Measurements from ENCODE around the gene PTOV1. TPM values are rescaled to one million over a fixed set of nuclear protein-coding genes. Genes with fewer than 3 reads are reported as not detected.

The PTOV1 gene
- total RNA-seq, 2 experiments from 2014 or later, result 99.7 to 102 TPM

GRCh38 chr19:49906879-49907564, 56.1 kb downstream of the PTOV1 start:
- DNase-seq (no peak), ATAC-seq (ENCODE audit: low read depth) (no peak)
- Mint-ChIP-seq H3K4me3 (no peak overlapping the region), H3K27ac (no peak overlapping the region), H3K9me3 (no peaks in the 10 kb centered on the region), H3K36me3 (peaks cover 30% of the 10 kb centered on the region), H3K27me3 (no peaks in the 10 kb centered on the region), H3K4me1 (peaks cover 17% of the 10 kb centered on the region)
- POLR2A ChIA-PET, result interaction anchor here (0.7 kb wide), 2 partner anchors 9 to 26 kb away, joined by 3 read pairs; no protein-coding TSS in a partner anchor

GRCh38 chr19:49907745-49908446, 56.9 kb downstream of the PTOV1 start:
- no peaks in the 10 kb centered on the region for H3K9me3 Mint-ChIP-seq
- peaks cover 17% of the 10 kb centered on the region for H3K4me1 Mint-ChIP-seq
- no peak overlapping the region for H3K4me3 Mint-ChIP-seq
- no peak for DNase-seq
- peak overlapping the region; percentile 6 for H3K27ac Mint-ChIP-seq
- H3K27me3 Mint-ChIP-seq, result no peaks in the 10 kb centered on the region
- POLR2A ChIA-PET, result no interaction called here
- H3K36me3 Mint-ChIP-seq, result peaks cover 32% of the 10 kb centered on the region
- ATAC-seq (ENCODE audit: low read depth), result no peak

DNA sequence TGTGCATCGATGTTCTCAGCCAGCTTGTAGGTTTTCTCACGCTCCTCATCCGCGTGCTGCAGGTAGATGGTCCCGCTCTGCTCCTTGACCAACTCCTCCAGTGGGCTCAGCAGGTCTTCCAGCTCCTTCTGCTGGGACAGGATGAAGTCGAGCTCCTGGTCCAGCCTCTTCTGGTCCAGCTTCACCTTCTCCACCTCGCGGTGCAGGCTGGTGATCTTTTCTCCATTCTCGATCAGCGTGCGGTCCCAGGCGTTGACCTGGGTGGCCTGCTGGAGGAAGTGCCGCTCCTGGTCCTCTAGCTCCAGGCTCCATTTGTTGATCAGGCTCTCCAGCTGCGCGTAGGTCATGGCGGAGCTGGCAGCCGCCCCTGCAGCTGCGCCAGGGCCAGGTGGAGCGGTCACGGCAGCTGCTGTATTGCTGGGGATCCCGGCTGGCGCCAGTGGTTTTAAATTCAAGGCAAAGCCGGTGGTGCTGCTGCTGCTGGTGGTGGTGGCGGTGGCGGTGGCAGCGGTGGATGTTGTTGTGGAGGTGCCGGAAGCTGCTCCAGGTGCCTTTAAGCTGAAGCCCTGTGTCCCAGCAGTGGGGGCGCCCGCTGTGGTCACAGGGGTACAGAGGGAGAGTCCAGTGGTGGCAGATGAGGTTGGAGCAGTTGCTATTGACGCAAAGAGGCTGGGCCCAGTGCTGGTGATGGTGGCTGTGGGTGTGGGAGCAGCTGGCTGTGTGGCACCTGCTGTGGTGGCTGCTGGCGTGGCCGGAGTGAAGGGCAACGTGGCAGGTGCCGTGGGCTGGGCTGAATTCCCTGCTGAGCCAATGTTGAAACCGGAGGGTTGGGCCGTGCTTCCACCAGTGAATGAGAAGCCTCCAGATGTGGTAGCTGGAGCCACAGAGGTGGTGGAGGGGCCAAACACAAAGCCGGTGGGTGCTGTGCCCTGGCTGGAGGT, 57.8 kb downstream of the PTOV1 start:
- no peaks in the 10 kb centered on the region for H3K27me3 Mint-ChIP-seq
- H3K4me1 Mint-ChIP-seq, result peaks cover 19% of the 10 kb centered on the region
- POLR2A ChIA-PET, result interaction anchor here (1.4 kb wide), 1 partner anchor 20 kb away, joined by 7 read pairs; the partner anchor contains the start of genes ATF5 and NUP62
- H3K27ac Mint-ChIP-seq, result peak overlapping the region; percentile 6
- DNase-seq, result no peak
- no peak for ATAC-seq (ENCODE audit: low read depth)
- no peak overlapping the region for H3K4me3 Mint-ChIP-seq
- H3K9me3 Mint-ChIP-seq, result no peaks in the 10 kb centered on the region
- H3K36me3 Mint-ChIP-seq, result peaks cover 34% of the 10 kb centered on the region

- ATAC-seq (ENCODE audit: low read depth) (no peak), DNase-seq (no peak)
- Mint-ChIP-seq H3K27me3 (no peaks in the 10 kb centered on the region), H3K4me3 (no peak overlapping the region), H3K36me3 (peaks cover 39% of the 10 kb centered on the region), H3K4me1 (peaks cover 20% of the 10 kb centered on the region), H3K9me3 (no peaks in the 10 kb centered on the region), H3K27ac (no peak overlapping the region)
- POLR2A ChIA-PET, result interaction anchor here (0.7 kb wide), 1 partner anchor 10 kb away, joined by 3 read pairs; no protein-coding TSS in a partner anchor
These were observed 59.2 kb downstream of the PTOV1 start for GRCh38 chr19:49910179-49910578.

Small RNAs within 50 kb of the gene (microRNA-seq; reads per million reads assigned to microRNA genes)
- 3.5 reads per million for gene MIR4749
- gene MIR4750, result not detected
- not detected for gene MIR6800

Other genes starting within 250 kb of the PTOV1 start
- gene RRAS, start 211.0 kb upstream of the PTOV1 start, total RNA-seq, result 10 to 100 TPM; 12.3 to 14.9 TPM
- gene SCAF1, start 208.9 kb upstream of the PTOV1 start, total RNA-seq, result 10 to 100 TPM; 64.7 to 66.9 TPM
- 100 to 1,000 TPM; 198 to 205 TPM for gene IRF3, start 185.3 kb upstream of the PTOV1 start, total RNA-seq
- gene BCL2L12, start 185.2 kb upstream of the PTOV1 start, total RNA-seq, result 10 to 100 TPM; 63.4 to 71.3 TPM
- 100 to 1,000 TPM; 118 to 123 TPM for gene PRMT1, start 173.9 kb upstream of the PTOV1 start, total RNA-seq
- 1 to 10 TPM; 4.1 to 4.3 TPM for gene ADM5, start 161.6 kb upstream of the PTOV1 start, total RNA-seq
- 1 to 10 TPM; 2.1 to 4.1 TPM for gene CPT1C, start 160.0 kb upstream of the PTOV1 start, total RNA-seq
- gene TSKS, start 87.9 kb upstream of the PTOV1 start, total RNA-seq, result 1 to 10 TPM; 2.0 to 2.4 TPM
- 10 to 100 TPM; 81.6 to 87.7 TPM for gene AP2A1, start 84.2 kb upstream of the PTOV1 start, total RNA-seq
- gene FUZ, start 37.9 kb upstream of the PTOV1 start, total RNA-seq, result 10 to 100 TPM; 30.0 to 31.3 TPM
- gene MED25, start 32.9 kb upstream of the PTOV1 start, total RNA-seq, result 10 to 100 TPM; 60.4 to 66.3 TPM
- 100 to 1,000 TPM; 144 to 160 TPM for gene PNKP, start 16.4 kb downstream of the PTOV1 start, total RNA-seq
- gene AKT1S1, start 26.2 kb downstream of the PTOV1 start, total RNA-seq, result 10 to 100 TPM; 17.3 to 19.9 TPM
- gene TBC1D17, start 26.5 kb downstream of the PTOV1 start, total RNA-seq, result 10 to 100 TPM; 51.3 to 53.4 TPM
- gene IL4I1, start 45.7 kb downstream of the PTOV1 start, total RNA-seq, result 1 to 10 TPM; 1.4 to 1.7 TPM
- 1 to 10 TPM; 6.9 TPM for gene ATF5, start 78.0 kb downstream of the PTOV1 start, total RNA-seq
- gene NUP62, start 78.3 kb downstream of the PTOV1 start, total RNA-seq, result 100 to 1,000 TPM in 1 of 2 experiments, 10 to 100 TPM in 1; 94.2 to 105 TPM
- not detected for gene SIGLEC11, start 110.0 kb downstream of the PTOV1 start, total RNA-seq
- 10 to 100 TPM; 81.2 to 82.1 TPM for gene VRK3, start 174.2 kb downstream of the PTOV1 start, total RNA-seq
- 10 to 100 TPM; 11.8 to 12.7 TPM for gene ZNF473, start 174.8 kb downstream of the PTOV1 start, total RNA-seq